H9 (cell line): ENCODE data around the gene PTPRK. TPM values are rescaled to one million over a fixed set of nuclear protein-coding genes. Genes with fewer than 3 reads are reported as not detected.

Experiments
- DNase-seq: peaks from one replicate; pipeline ENCODE4 v3.0.0-alpha.2; 2017
- H2AFZ ChIP-seq: one replicate; pipeline ENCODE4 v1.6.1; 2013; ENCODE audit warnings: mild to moderate bottlenecking, low read length, control low read depth, moderate library complexity
- H2AK5ac ChIP-seq: 2 replicates; pipeline ENCODE4 v1.6.1; 2013; ENCODE audit warnings: low read length, control low read depth, mixed read lengths; ENCODE audit not compliant: insufficient read length
- H2BK120ac ChIP-seq: one replicate; pipeline ENCODE4 v1.6.1; 2013; ENCODE audit warnings: low read depth, mild to moderate bottlenecking, low read length, control low read depth, inconsistent platforms; ENCODE audit not compliant: poor library complexity, severe bottlenecking
- H2BK12ac ChIP-seq: 2 replicates; pipeline ENCODE4 v1.6.1; 2013; ENCODE audit warnings: low read length, control low read depth, mixed read lengths, low read depth; ENCODE audit not compliant: insufficient read length
- H2BK15ac ChIP-seq: 2 replicates; pipeline ENCODE4 v1.6.1; 2013; ENCODE audit warnings: low read depth, low read length, control low read depth
- H2BK20ac ChIP-seq: one replicate; pipeline ENCODE4 v1.6.1; 2013; ENCODE audit warnings: low read depth, mild to moderate bottlenecking, low read length, control low read depth, inconsistent platforms; ENCODE audit not compliant: poor library complexity, severe bottlenecking
- H2BK5ac ChIP-seq: 2 replicates; pipeline ENCODE4 v1.6.1; 2013; ENCODE audit warnings: low read length, control low read depth, mixed read lengths; ENCODE audit not compliant: insufficient read length
- H3K14ac ChIP-seq: 2 replicates; pipeline ENCODE4 v1.6.1; 2013; ENCODE audit warnings: low read length, control low read depth; ENCODE audit not compliant: insufficient read depth
- H3K18ac ChIP-seq: 2 replicates; pipeline ENCODE4 v1.6.1; 2013; ENCODE audit warnings: low read depth, mild to moderate bottlenecking, mixed read lengths, low read length, control low read depth; ENCODE audit not compliant: insufficient read length
- H3K23ac ChIP-seq: 2 replicates; pipeline ENCODE4 v1.6.1; 2013; ENCODE audit warnings: low read length, control low read depth, mixed read lengths, low read depth; ENCODE audit not compliant: insufficient read length
- H3K23me2 ChIP-seq: 2 replicates; pipeline ENCODE4 v1.6.1; 2013; ENCODE audit warnings: low read depth, mild to moderate bottlenecking, mixed read lengths, low read length, control low read depth; ENCODE audit not compliant: insufficient read length, poor library complexity, severe bottlenecking
- H3K27ac ChIP-seq: 2 replicates; pipeline ENCODE4 v1.5.1; 2013; ENCODE audit warnings: low read length, control low read depth, mixed read lengths, low read depth; ENCODE audit not compliant: insufficient read length
- H3K27me3 ChIP-seq: 2 replicates; pipeline ENCODE4 v1.6.1; 2013; ENCODE audit warnings: low read length, control low read depth, inconsistent platforms; ENCODE audit not compliant: insufficient read depth
- H3K4ac ChIP-seq: 2 replicates; pipeline ENCODE4 v1.6.1; 2013; ENCODE audit warnings: low read depth, mild to moderate bottlenecking, control low read depth, inconsistent platforms, low read length, moderate library complexity
- H3K4me1 ChIP-seq: 2 replicates; pipeline ENCODE4 v1.6.1; 2013; ENCODE audit warnings: low read length, control low read depth, inconsistent platforms; ENCODE audit not compliant: insufficient read depth
- H3K4me2 ChIP-seq: 2 replicates; pipeline ENCODE4 v1.6.1; 2013; ENCODE audit warnings: low read length, control low read depth, mixed read lengths; ENCODE audit not compliant: insufficient read length, insufficient read depth
- H3K56ac ChIP-seq: 2 replicates; pipeline ENCODE4 v1.6.1; 2013; ENCODE audit warnings: low read depth, mild to moderate bottlenecking, mixed read lengths, low read length, control low read depth; ENCODE audit not compliant: insufficient read length
- H3K79me1 ChIP-seq: 2 replicates; pipeline ENCODE4 v1.6.1; 2013; ENCODE audit warnings: low read depth, mild to moderate bottlenecking, moderate library complexity, low read length, control low read depth, inconsistent platforms; ENCODE audit not compliant: insufficient read depth, poor library complexity, severe bottlenecking
- H3K79me2 ChIP-seq: 2 replicates; pipeline ENCODE4 v1.6.1; 2013; ENCODE audit warnings: low read length, control low read depth, inconsistent platforms; ENCODE audit not compliant: insufficient read depth
- H3K9ac ChIP-seq: 2 replicates; pipeline ENCODE4 v1.6.1; 2013; ENCODE audit warnings: low read length, control low read depth, mixed read lengths; ENCODE audit not compliant: insufficient read length; ENCODE audit errors: extremely low read depth
- H3K9me3 ChIP-seq: one replicate; pipeline ENCODE4 v1.6.1; 2013; ENCODE audit warnings: low read depth, low read length, inconsistent platforms; ENCODE audit not compliant: control insufficient read depth
- H3T11ph ChIP-seq: one replicate; pipeline ENCODE4 v1.6.1; 2013; ENCODE audit warnings: mild to moderate bottlenecking, low read length, control low read depth, inconsistent platforms
- H4K20me1 ChIP-seq: one replicate; pipeline ENCODE4 v1.6.1; 2013; ENCODE audit not compliant: control insufficient read depth, insufficient read length, insufficient read depth
- H4K5ac ChIP-seq: 2 replicates; pipeline ENCODE4 v1.6.1; 2013; ENCODE audit warnings: low read depth, mild to moderate bottlenecking, mixed read lengths, low read length, control low read depth; ENCODE audit not compliant: insufficient read length
- H4K8ac ChIP-seq: replicated peaks from 2 replicates; pipeline ENCODE4 v1.6.1; 2013; ENCODE audit warnings: low read length, control low read depth, mixed read lengths, low read depth; ENCODE audit not compliant: insufficient read length
- H4K91ac ChIP-seq: 2 replicates; pipeline ENCODE4 v1.6.1; 2013; ENCODE audit warnings: low read depth, mild to moderate bottlenecking, moderate library complexity, mixed read lengths, low read length, control low read depth; ENCODE audit not compliant: insufficient read length
- H3K27ac Mint-ChIP-seq, 3 experiments: 2 replicates in 2 of 3; 3 replicates in 1 of 3; pipeline ENCODE4 v1.8.0; 2020 to 2021; ENCODE audit warnings: mixed read lengths in 3 of 3, mild to moderate bottlenecking in 1 of 3, moderate library complexity in 1 of 3
- H3K27me3 Mint-ChIP-seq: 2 replicates; pipeline ENCODE4 v1.8.0; 2021; ENCODE audit warnings: low read depth, mild to moderate bottlenecking, moderate library complexity, mixed read lengths
- H3K36me3 Mint-ChIP-seq, 3 experiments: 2 replicates in 2 of 3; 3 replicates in 1 of 3; pipeline ENCODE4 v1.8.0; 2020 to 2021; ENCODE audit warnings: low read depth in 3 of 3, mixed read lengths in 3 of 3; ENCODE audit not compliant: insufficient read depth in 1 of 3
- H3K4me1 Mint-ChIP-seq, 2 experiments: 2 replicates each; pipeline ENCODE4 v1.8.0; 2020; ENCODE audit warnings: mixed read lengths in 2 of 2
- H3K4me3 Mint-ChIP-seq, 2 experiments: 2 replicates in 1 of 2; 3 replicates in 1 of 2; pipeline ENCODE4 v1.8.0; 2020 to 2021; ENCODE audit warnings: mild to moderate bottlenecking in 2 of 2, mixed read lengths in 2 of 2, moderate library complexity in 1 of 2
- H3K9me3 Mint-ChIP-seq, 2 experiments: 2 replicates in 1 of 2; 3 replicates in 1 of 2; pipeline ENCODE4 v1.8.0; 2020; ENCODE audit warnings: mild to moderate bottlenecking in 2 of 2, mixed read lengths in 2 of 2, moderate library complexity in 1 of 2
- WGBS: extraction: QIAGEN DNeasy Blood & Tissue Kit; methylation state at CpG from one replicate; pipeline ENCODE4 v1.1.7; 2013; ENCODE audit warnings: missing lambda C conversion rate, low lambda C conversion rate, mixed read lengths; ENCODE audit not compliant: insufficient read length; ENCODE audit errors: extremely low coverage; 5-methylcytosine and 5-hydroxymethylcytosine counted together
- total RNA-seq: library from RNA; stranded (reverse); gene quantifications from 2 replicates; pipeline ENCODE4 v1.2.1, GENCODE V29; 2021
- TF ChIP-seq, protein P1 (sequence below): fragments of 200-600 bp; sonication (generic); conservative IDR thresholded peaks from 3 replicates; pipeline ENCODE4 v1.8.0; 2021; ENCODE audit warnings: antibody characterized with exemption, mild to moderate bottlenecking

Gene PTPRK
- total RNA-seq, 1 experiment from 2014 or later = 47.9 TPM

DNA sequence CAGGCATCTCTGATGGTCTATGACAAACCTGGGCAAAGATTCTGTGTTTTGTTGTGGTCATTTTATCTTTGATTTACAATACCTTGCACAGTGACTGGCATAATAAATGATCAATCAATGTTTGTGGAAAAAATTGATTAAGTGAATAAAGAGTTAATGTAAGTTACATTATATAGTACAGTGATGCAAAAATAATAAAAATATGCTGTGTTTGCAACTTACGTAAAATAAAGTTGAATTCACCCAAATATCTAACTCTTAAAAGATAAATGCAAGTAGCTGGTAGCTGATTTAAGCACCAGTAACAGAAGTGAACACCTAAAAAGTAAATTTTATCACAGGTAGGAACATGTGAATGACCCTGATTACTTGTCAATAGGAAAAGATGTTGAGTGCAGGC lies 443.6 kb downstream of the PTPRK start:
- H3K4ac ChIP-seq = no peak overlapping the region
- H3K27ac ChIP-seq = no peak overlapping the region
- H3K18ac ChIP-seq = no peak overlapping the region
- H3K4me2 ChIP-seq = no peak overlapping the region
- H4K8ac ChIP-seq = no peak overlapping the region
- no peak overlapping the region for H2BK120ac ChIP-seq
- H3K79me2 ChIP-seq = no peaks in the 10 kb centered on the region
- no peak overlapping the region for H2AK5ac ChIP-seq
- Mint-ChIP-seq H3K9me3 (no peaks in the 10 kb centered on the region), H3K36me3 (no peaks in the 10 kb centered on the region), H3K4me3 (no peak overlapping the region), H3K27me3 (no peaks in the 10 kb centered on the region), H3K4me1 (no peaks in the 10 kb centered on the region), H3K27ac (no peak overlapping the region)
- H3K23me2 ChIP-seq = no peaks in the 10 kb centered on the region
- no peak overlapping the region for H2AFZ ChIP-seq
- H4K91ac ChIP-seq = no peak overlapping the region
- no peak overlapping the region for H2BK12ac ChIP-seq
- WGBS = no CpG with 5 or more reads among the region's 1 CpG
- H3K4me1 ChIP-seq = no peaks in the 10 kb centered on the region
- no peaks in the 10 kb centered on the region for H4K20me1 ChIP-seq
- no peaks in the 10 kb centered on the region for H3K9me3 ChIP-seq
- no peak overlapping the region for H3K14ac ChIP-seq
- H2BK5ac ChIP-seq = no peak overlapping the region
- H3T11ph ChIP-seq = no peak overlapping the region
- no peak for DNase-seq
- no peak overlapping the region for H3K9ac ChIP-seq
- no peak overlapping the region for H4K5ac ChIP-seq
- H3K56ac ChIP-seq = no peak overlapping the region
- H3K23ac ChIP-seq = no peak overlapping the region
- H2BK15ac ChIP-seq = no peak overlapping the region
- no peak overlapping the region for H2BK20ac ChIP-seq
- TF ChIP-seq, protein P1, sequence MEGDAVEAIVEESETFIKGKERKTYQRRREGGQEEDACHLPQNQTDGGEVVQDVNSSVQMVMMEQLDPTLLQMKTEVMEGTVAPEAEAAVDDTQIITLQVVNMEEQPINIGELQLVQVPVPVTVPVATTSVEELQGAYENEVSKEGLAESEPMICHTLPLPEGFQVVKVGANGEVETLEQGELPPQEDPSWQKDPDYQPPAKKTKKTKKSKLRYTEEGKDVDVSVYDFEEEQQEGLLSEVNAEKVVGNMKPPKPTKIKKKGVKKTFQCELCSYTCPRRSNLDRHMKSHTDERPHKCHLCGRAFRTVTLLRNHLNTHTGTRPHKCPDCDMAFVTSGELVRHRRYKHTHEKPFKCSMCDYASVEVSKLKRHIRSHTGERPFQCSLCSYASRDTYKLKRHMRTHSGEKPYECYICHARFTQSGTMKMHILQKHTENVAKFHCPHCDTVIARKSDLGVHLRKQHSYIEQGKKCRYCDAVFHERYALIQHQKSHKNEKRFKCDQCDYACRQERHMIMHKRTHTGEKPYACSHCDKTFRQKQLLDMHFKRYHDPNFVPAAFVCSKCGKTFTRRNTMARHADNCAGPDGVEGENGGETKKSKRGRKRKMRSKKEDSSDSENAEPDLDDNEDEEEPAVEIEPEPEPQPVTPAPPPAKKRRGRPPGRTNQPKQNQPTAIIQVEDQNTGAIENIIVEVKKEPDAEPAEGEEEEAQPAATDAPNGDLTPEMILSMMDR = no peak
- H3K79me1 ChIP-seq = no peaks in the 10 kb centered on the region
- H3K27me3 ChIP-seq = no peaks in the 10 kb centered on the region
